Nephron progenitor cell (in vitro differentiated cells): ENCODE data around the gene CD69.
"Not testable (repeated sequence)": the region's sequence is repeated elsewhere in the genome, so short reads cannot be mapped to it uniquely, and the experiment has no call there.

Experiments used
- DNase-seq: peaks from one replicate; pipeline ENCODE4 v3.0.0; 2021
- H3K27ac Mint-ChIP-seq: 2 replicates; pipeline ENCODE4 v1.8.0; 2021; ENCODE audit warnings: mild to moderate bottlenecking, moderate library complexity, mixed read lengths
- H3K27me3 Mint-ChIP-seq: 2 replicates; pipeline ENCODE4 v1.8.0; 2021; ENCODE audit warnings: mild to moderate bottlenecking, low read depth, mixed read lengths; ENCODE audit not compliant: poor library complexity
- H3K36me3 Mint-ChIP-seq: 2 replicates; pipeline ENCODE4 v1.8.0; 2021; ENCODE audit warnings: low read depth, mixed read lengths
- H3K4me1 Mint-ChIP-seq: 2 replicates; pipeline ENCODE4 v1.8.0; 2021; ENCODE audit warnings: mixed read lengths
- H3K4me3 Mint-ChIP-seq: 2 replicates; pipeline ENCODE4 v1.8.0; 2021; ENCODE audit warnings: mild to moderate bottlenecking, moderate library complexity, mixed read lengths
- H3K9me3 Mint-ChIP-seq: 2 replicates; pipeline ENCODE4 v1.8.0; 2021; ENCODE audit warnings: mild to moderate bottlenecking, moderate library complexity, mixed read lengths
- CTCF ChIP-seq: fragments of 200-600 bp; sonication (generic); IDR thresholded peaks from 2 replicates; pipeline ENCODE4 v1.5.0; 2021; ENCODE audit warnings: antibody characterized with exemption

CD69 gene

DNA sequence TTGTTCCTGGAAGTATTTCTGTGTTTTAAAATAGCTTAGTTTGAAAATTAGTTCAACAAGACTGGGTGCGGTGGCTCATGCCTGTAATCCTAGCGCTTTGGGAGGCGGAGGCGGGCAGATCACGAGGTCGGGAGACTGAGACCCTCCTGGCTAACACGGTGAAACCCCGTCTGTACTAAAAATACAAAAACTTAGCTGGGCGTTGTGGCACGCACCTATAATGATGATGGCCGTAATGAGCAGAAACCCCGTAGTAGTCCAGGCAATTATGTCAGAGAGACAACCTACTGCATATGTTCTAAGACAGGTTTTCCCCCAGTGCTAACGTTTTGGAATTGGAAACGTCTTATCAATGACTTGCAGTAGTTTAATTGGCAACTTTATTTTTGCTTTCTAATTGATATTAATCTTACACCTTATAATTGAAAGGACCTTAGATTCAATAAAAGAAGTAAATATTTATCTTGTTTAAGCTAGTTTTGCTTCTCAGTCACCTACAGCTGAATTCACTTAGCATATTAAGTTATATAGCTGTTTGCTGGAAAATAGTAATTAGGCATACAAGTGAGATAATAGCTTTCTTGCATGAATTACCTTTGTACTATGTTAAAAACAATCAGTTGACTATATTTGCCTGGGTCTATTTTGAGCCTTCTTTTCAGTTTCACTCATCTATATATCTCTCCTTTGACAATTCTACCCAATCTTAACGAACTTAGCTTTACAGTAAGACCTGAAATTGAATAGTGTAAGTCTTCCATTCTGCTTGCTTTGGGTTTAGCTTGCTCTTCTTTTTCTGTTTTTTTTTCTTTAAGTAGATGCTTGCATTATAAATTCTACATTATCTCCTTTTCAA lies 43.4 kb downstream of the CD69 start:
- Mint-ChIP-seq H3K9me3 (no peaks in the 10 kb centered on the region), H3K4me3 (no peak overlapping the region), H3K4me1 (peaks cover 11% of the 10 kb centered on the region), H3K27me3 (peaks cover 2% of the 10 kb centered on the region), H3K36me3 (no peaks in the 10 kb centered on the region), H3K27ac (no peak overlapping the region)
- DNase-seq = no peak
- no peak for TF ChIP-seq CTCF

DNA sequence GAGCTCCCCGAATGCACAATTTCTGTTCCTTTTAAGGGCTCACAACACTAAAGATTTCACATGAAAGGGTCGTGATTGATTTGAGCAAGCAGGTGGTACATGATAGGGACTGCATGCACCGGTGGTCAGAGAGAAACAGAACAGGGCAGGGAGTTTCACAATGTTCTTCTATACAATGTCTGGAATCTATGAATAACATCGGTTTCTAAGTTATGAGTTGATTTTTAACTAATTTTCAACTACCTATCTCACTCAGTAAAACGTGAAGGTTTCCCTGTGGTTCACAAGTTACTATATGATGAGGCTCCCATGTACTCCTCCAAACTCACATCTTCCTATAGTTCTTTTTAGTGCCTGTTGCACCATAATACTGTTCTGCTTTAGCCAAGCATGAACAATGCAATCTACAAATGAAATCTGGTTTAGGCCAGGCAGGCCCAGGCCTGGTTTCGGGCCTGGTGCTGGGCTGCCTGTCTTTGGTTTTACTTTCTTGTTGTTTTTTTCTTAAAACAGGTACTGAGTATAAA lies 47.6 kb downstream of the CD69 start:
- H3K27me3 Mint-ChIP-seq, H3K4me3 Mint-ChIP-seq, H3K36me3 Mint-ChIP-seq, DNase-seq, H3K27ac Mint-ChIP-seq, H3K9me3 Mint-ChIP-seq: not testable (repeated sequence)
- H3K4me1 Mint-ChIP-seq = peaks cover 11% of the 10 kb centered on the region

DNA sequence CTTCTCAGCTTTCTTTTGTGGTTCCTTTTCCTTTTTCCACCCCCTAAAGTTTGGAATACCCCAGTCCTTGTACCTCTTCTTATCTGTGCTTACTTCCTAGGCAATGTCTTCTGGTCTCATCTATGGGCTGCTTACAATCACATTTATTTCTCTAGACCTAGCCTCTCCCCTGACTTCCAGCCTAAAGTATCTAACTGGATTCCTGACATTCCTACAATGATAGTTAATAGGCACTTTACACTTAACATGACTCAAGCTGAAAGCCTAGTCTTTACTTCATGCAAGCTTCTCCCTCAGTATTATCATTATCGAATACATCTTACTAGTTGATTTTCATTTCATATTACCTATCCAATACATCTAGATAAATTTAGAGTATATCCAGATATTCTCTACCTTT lies 49.0 kb downstream of the CD69 start:
- TF ChIP-seq CTCF = no peak
- DNase-seq = no peak
- H3K4me3 Mint-ChIP-seq = no peak overlapping the region
- H3K27ac Mint-ChIP-seq = no peak overlapping the region
- peaks cover 2% of the 10 kb centered on the region for H3K27me3 Mint-ChIP-seq
- no peaks in the 10 kb centered on the region for H3K9me3 Mint-ChIP-seq
- H3K36me3 Mint-ChIP-seq = no peaks in the 10 kb centered on the region
- peaks cover 11% of the 10 kb centered on the region for H3K4me1 Mint-ChIP-seq

DNA sequence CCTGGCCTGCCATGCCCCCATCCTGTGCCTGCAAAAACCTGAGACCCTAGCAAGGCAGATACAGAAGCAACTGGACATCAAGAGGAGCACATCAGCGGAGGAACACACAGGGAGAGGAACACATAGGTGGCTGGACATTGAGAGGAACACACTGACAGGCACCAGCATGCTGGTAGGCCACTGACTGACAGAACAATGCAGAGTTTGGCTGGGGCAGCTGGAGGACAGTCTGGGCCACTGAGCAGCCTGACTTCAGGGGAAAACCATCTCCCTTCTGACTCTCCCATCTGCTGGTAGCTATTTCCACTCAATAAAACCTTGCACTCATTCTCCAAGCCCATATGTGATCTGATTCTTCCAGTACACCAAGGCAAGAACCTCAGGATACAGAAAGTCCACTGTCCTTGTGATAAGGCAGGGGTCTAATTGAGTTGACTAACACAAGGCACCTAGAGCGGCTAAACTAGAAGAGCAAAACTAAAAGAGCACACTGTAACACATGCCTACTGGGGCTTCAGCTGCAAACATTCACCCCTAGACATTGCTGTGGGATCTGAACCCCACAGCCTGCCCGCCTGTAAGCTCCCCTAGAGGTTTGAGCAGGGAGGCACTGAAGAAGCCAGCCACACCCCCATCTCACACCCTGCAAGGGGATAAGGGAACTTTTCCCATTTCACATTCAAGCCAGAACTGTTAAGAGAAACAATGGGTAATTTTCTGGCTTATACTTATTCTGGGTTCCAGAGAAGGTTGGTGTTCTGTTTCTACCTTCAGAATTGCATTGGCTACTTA lies 49.9 kb downstream of the CD69 start:
- peaks cover 8% of the 10 kb centered on the region for H3K4me1 Mint-ChIP-seq
- H3K27me3 Mint-ChIP-seq = peaks cover 2% of the 10 kb centered on the region
- no peaks in the 10 kb centered on the region for H3K36me3 Mint-ChIP-seq
- TF ChIP-seq CTCF = no peak
- H3K27ac Mint-ChIP-seq = no peak overlapping the region
- H3K9me3 Mint-ChIP-seq = peaks cover 6% of the 10 kb centered on the region
- H3K4me3 Mint-ChIP-seq = no peak overlapping the region
- DNase-seq = no peak

GRCh38 chr12:9708853-9709252 lies 51.8 kb downstream of the CD69 start:
- peaks cover 2% of the 10 kb centered on the region for H3K27me3 Mint-ChIP-seq
- H3K4me3 Mint-ChIP-seq = no peak overlapping the region
- no peaks in the 10 kb centered on the region for H3K36me3 Mint-ChIP-seq
- DNase-seq = no peak
- H3K27ac Mint-ChIP-seq = no peak overlapping the region
- peaks cover 14% of the 10 kb centered on the region for H3K9me3 Mint-ChIP-seq
- no peak for TF ChIP-seq CTCF
- H3K4me1 Mint-ChIP-seq = peaks cover 5% of the 10 kb centered on the region
